IMR-90 (cell line): ENCODE results near the gene FOXO6. TPM values are rescaled to one million over a fixed set of nuclear protein-coding genes. Genes with fewer than 3 reads are reported as not detected.

ENCODE experiments used
- ATAC-seq: fragments of 200-7000 bp; cut with Tn5 transposase; 2 replicates; pipeline ENCODE4 v1.9.1; 2020; ENCODE audit warnings: low read depth, mild to moderate bottlenecking, moderate library complexity
- BruUV-seq: library from RNA; stranded (reverse); fragments of 400-500 nt; replicated peaks from 2 replicates; lab custom pipeline; 2021; lab: Mats Ljungman, UMichigan
- CTCF ChIA-PET: fragments of 300-600 bp; formaldehyde crosslinking; extraction: SDS; loops from one replicate; lab custom pipeline; 2021; ENCODE audit warnings: antibody characterized with exemption; lab: Yijun Ruan, JAX
- POLR2A ChIA-PET: fragments of 300-600 bp; sonication (Branson Sonifier 250); formaldehyde crosslinking; loops from one replicate; lab custom pipeline; 2022; ENCODE audit warnings: antibody characterized with exemption; ENCODE audit not compliant: unreplicated experiment; lab: Charles Lee
- DNase-seq: peaks from one replicate; pipeline ENCODE4 v3.0.0; 2013
- H2AFZ ChIP-seq: replicated peaks from 2 replicates; pipeline ENCODE3; 2013; ENCODE audit warnings: low read length, mild to moderate bottlenecking; ENCODE audit not compliant: poor library complexity
- H2AK5ac ChIP-seq: 2 replicates; pipeline ENCODE4 v1.6.1; 2013; ENCODE audit warnings: low read depth, low read length, inconsistent platforms
- H2AK9ac ChIP-seq: replicated peaks from 2 replicates; pipeline ENCODE3; 2013; ENCODE audit warnings: mild to moderate bottlenecking, low read depth, low read length, moderate library complexity; ENCODE audit not compliant: poor library complexity
- H2BK120ac ChIP-seq: 2 replicates; pipeline ENCODE4 v1.6.1; 2013; ENCODE audit warnings: low read depth, low read length, inconsistent platforms
- H2BK15ac ChIP-seq: 3 replicates; pipeline ENCODE4 v1.6.1; 2013; ENCODE audit warnings: low read depth, low read length, inconsistent platforms
- H2BK20ac ChIP-seq: 2 replicates; pipeline ENCODE4 v1.6.1; 2013; ENCODE audit warnings: low read depth, mild to moderate bottlenecking, inconsistent platforms, low read length, moderate library complexity
- H2BK5ac ChIP-seq: 2 replicates; pipeline ENCODE4 v1.6.1; 2013; ENCODE audit warnings: mild to moderate bottlenecking, low read depth, low read length, inconsistent platforms; ENCODE audit not compliant: poor library complexity, severe bottlenecking
- H3K14ac ChIP-seq: replicated peaks from 2 replicates; pipeline ENCODE4 v1.6.1; 2013; ENCODE audit warnings: low read depth, low read length, inconsistent platforms
- H3K18ac ChIP-seq: 2 replicates; pipeline ENCODE4 v1.6.1; 2013; ENCODE audit warnings: low read depth, low read length, control low read depth
- H3K23ac ChIP-seq: 2 replicates; pipeline ENCODE4 v1.6.1; 2013; ENCODE audit warnings: low read depth, low read length, inconsistent platforms
- H3K27ac ChIP-seq: 2 replicates; pipeline ENCODE4 v1.5.1; 2013; ENCODE audit warnings: mild to moderate bottlenecking, control low read depth, low read length; ENCODE audit not compliant: insufficient read depth
- H3K27me3 ChIP-seq: 2 replicates; pipeline ENCODE4 v1.6.1; 2013; ENCODE audit warnings: low read length; ENCODE audit not compliant: control insufficient read depth, insufficient read depth
- H3K36me3 ChIP-seq: 2 replicates; pipeline ENCODE4 v1.6.1; 2013; ENCODE audit warnings: low read length, mixed read lengths; ENCODE audit not compliant: control insufficient read depth, insufficient read depth
- H3K4ac ChIP-seq: 2 replicates; pipeline ENCODE4 v1.6.1; 2013; ENCODE audit warnings: low read depth, low read length, inconsistent platforms
- H3K4me1 ChIP-seq: 2 replicates; pipeline ENCODE4 v1.6.1; 2013; ENCODE audit warnings: low read length, mixed read lengths; ENCODE audit not compliant: control insufficient read depth, insufficient read depth
- H3K4me2 ChIP-seq: 2 replicates; pipeline ENCODE4 v1.6.1; 2013; ENCODE audit warnings: low read depth, mild to moderate bottlenecking, control low read depth, low read length, moderate library complexity
- H3K4me3 ChIP-seq: 2 replicates; pipeline ENCODE4 v1.5.1; 2013; ENCODE audit warnings: low read depth, mild to moderate bottlenecking, control low read depth, low read length, moderate library complexity; ENCODE audit not compliant: insufficient read depth
- H3K56ac ChIP-seq: 2 replicates; pipeline ENCODE4 v1.6.1; 2013; ENCODE audit warnings: low read length, inconsistent platforms; ENCODE audit not compliant: insufficient read depth; ENCODE audit errors: extremely low read depth
- H3K79me1 ChIP-seq, 2 experiments: 2 replicates each; pipeline ENCODE4 v1.6.1; 2013; ENCODE audit warnings: low read length in 2 of 2, inconsistent platforms in 1 of 2, low read depth in 1 of 2
- H3K9ac ChIP-seq: 2 replicates; pipeline ENCODE4 v1.6.1; 2013; ENCODE audit warnings: low read depth, low read length, control low read depth
- H3K9me1 ChIP-seq: 2 replicates; pipeline ENCODE4 v1.6.1; 2013; ENCODE audit warnings: low read length, inconsistent platforms; ENCODE audit not compliant: insufficient read depth
- H3K9me3 ChIP-seq: 2 replicates; pipeline ENCODE4 v1.6.1; 2013; ENCODE audit warnings: low read length; ENCODE audit not compliant: control insufficient read depth, insufficient read depth
- H4K20me1 ChIP-seq: 2 replicates; pipeline ENCODE4 v1.6.1; 2013; ENCODE audit warnings: low read length, inconsistent platforms; ENCODE audit not compliant: insufficient read depth
- H4K5ac ChIP-seq: 2 replicates; pipeline ENCODE4 v1.6.1; 2013; ENCODE audit warnings: mild to moderate bottlenecking, low read depth, low read length, control low read depth
- H4K8ac ChIP-seq, 2 experiments: 2 replicates each; pipeline ENCODE4 v1.6.1; 2013; ENCODE audit warnings: low read depth in 2 of 2, low read length in 2 of 2, control low read depth in 1 of 2, inconsistent platforms in 1 of 2
- H4K91ac ChIP-seq: 2 replicates; pipeline ENCODE4 v1.6.1; 2013; ENCODE audit warnings: low read depth, low read length, inconsistent platforms; ENCODE audit not compliant: insufficient read depth
- BHLHE40 ChIP-seq: fragments of 150-350 bp; IDR thresholded peaks from 2 replicates; pipeline ENCODE4 v1.6.1; 2016; ENCODE audit warnings: mild to moderate bottlenecking, low read depth, low read length
- CEBPB ChIP-seq: IDR thresholded peaks from 2 replicates; pipeline ENCODE4 v1.6.1; 2012; ENCODE audit warnings: low read depth, low read length, improper control_type of control experiment
- CHD1 ChIP-seq: IDR thresholded peaks from 2 replicates; pipeline ENCODE4 v1.6.1; 2012; ENCODE audit warnings: low read depth, low read length, improper control_type of control experiment
- ELK1 ChIP-seq: fragments of 150-350 bp; IDR thresholded peaks from 2 replicates; pipeline ENCODE4 v1.6.1; 2016; ENCODE audit warnings: low read depth, mild to moderate bottlenecking, low read length, moderate library complexity, borderline replicate concordance
- FOS ChIP-seq: fragments of 150-350 bp; IDR thresholded peaks from 2 replicates; pipeline ENCODE4 v1.6.1; 2016; ENCODE audit warnings: low read depth, low read length
- MAFK ChIP-seq: IDR thresholded peaks from 2 replicates; pipeline ENCODE4 v1.6.1; 2012; ENCODE audit warnings: low read depth, low read length, improper control_type of control experiment
- MAZ ChIP-seq: IDR thresholded peaks from 2 replicates; pipeline ENCODE4 v1.6.1; 2012; ENCODE audit warnings: low read depth, mild to moderate bottlenecking, low read length, improper control_type of control experiment, moderate library complexity, borderline replicate concordance
- MXI1 ChIP-seq: IDR thresholded peaks from 2 replicates; pipeline ENCODE4 v1.6.1; 2012; ENCODE audit warnings: low read depth, mild to moderate bottlenecking, low read length, moderate library complexity, borderline replicate concordance
- NFE2L2 ChIP-seq: fragments of 150-350 bp; IDR thresholded peaks from 2 replicates; pipeline ENCODE4 v1.6.1; 2016; ENCODE audit warnings: low read depth, mild to moderate bottlenecking, low read length
- POLR2A ChIP-seq: IDR thresholded peaks from 2 replicates; pipeline ENCODE4 v1.6.1; 2012; ENCODE audit warnings: mild to moderate bottlenecking, low read depth, low read length
- RAD21 ChIP-seq: IDR thresholded peaks from 2 replicates; pipeline ENCODE4 v1.6.1; 2012; ENCODE audit warnings: low read length, improper control_type of control experiment
- RCOR1 ChIP-seq: IDR thresholded peaks from 2 replicates; pipeline ENCODE4 v1.6.1; 2012; ENCODE audit warnings: mild to moderate bottlenecking, low read length, improper control_type of control experiment; ENCODE audit not compliant: insufficient replicate concordance
- RFX5 ChIP-seq: IDR thresholded peaks from 2 replicates; pipeline ENCODE4 v1.8.0; 2012; ENCODE audit warnings: low read depth, mild to moderate bottlenecking, low read length, moderate library complexity
- SMC3 ChIP-seq: fragments of 150-350 bp; IDR thresholded peaks from 2 replicates; pipeline ENCODE4 v1.6.1; 2016; ENCODE audit warnings: low read depth, mild to moderate bottlenecking, antibody characterized with exemption, low read length, moderate library complexity
- USF2 ChIP-seq: fragments of 150-350 bp; IDR thresholded peaks from 2 replicates; pipeline ENCODE4 v1.6.1; 2017; ENCODE audit warnings: mild to moderate bottlenecking, antibody characterized with exemption, low read length, low read depth
- WGBS, 2 experiments: methylation state at CpG; one replicate each; pipeline versions ENCODE4 v1.1.5 to v1.1.7; 2013; ENCODE audit warnings: missing lambda C conversion rate in 2 of 2; ENCODE audit not compliant: insufficient read length in 1 of 2; ENCODE audit errors: extremely low coverage in 2 of 2; 5-methylcytosine and 5-hydroxymethylcytosine counted together
- dilution Hi-C: fragments of 300-500 bp; cut with HindIII; formaldehyde crosslinking; loops from one replicate; pipeline ENCODE4 v1.14.3; 2018; ENCODE audit warnings: low sequenced_read_pairs; ENCODE audit not compliant: unreplicated experiment
- in situ Hi-C: fragments of 300-500 bp; cut with MboI; formaldehyde crosslinking; loops from 3 replicates; pipeline ENCODE4 v1.14.3; 2019; ENCODE audit warnings: low sequenced_read_pairs, inconsistent platforms, mixed read lengths
- intact Hi-C: fragments of 100-400 bp; cut with micrococcal nuclease; formaldehyde crosslinking; loops from 2 replicates; pipeline ENCODE4 v1.10.0; 2022
- polyA plus RNA-seq, 3 experiments: library from polyadenylated mRNA; depleted of rRNA; stranded (reverse); fragments of >200 nt; gene quantifications; 2 replicates each; pipeline ENCODE4 v1.2.3, GENCODE V29; 2012; ENCODE audit warnings: low replicate concordance in 1 of 3
- total RNA-seq: library from RNA; depleted of rRNA; stranded (reverse); fragments of >200 nt; gene quantifications from 2 replicates; pipeline ENCODE4 v1.2.3, GENCODE V29; 2012
- TF ChIP-seq, protein P1 (sequence below): conservative IDR thresholded peaks from 2 replicates; pipeline ENCODE4 v1.5.1; 2012; ENCODE audit warnings: mild to moderate bottlenecking, low read depth, low read length, improper control_type of control experiment

Gene FOXO6
- total and polyA plus RNA-seq, 2 of the 4 experiments (the other 2 are of a cell fraction) = not detected

DNA sequence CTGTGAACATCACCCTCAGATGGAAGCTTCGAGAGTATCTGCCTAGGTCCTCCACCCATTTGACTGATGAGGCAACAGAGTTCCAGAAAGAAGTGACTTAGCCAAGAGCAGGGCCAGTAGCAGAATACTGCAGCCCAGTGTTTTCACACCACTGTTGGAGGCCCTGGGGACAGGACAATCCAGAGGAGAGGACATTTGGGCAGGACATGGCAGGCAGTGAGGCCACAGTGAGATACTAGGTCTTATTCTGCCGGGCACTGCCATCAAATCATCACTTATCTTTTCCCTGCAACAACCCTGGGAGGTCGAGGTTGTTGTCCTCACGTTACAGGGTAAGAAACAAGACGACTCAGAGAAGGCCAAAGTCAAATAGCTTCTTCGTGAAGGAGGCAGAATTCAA lies 5.5 kb upstream of the FOXO6 start:
- Histone ChIP-seq H2BK20ac (no peak overlapping the region), H3K4me1 (no peaks in the 10 kb centered on the region), H3K4me3 (no peak overlapping the region), H3K79me1 (no peaks in the 10 kb centered on the region), H3K18ac (no peak overlapping the region), H2AK5ac (no peak overlapping the region), H4K91ac (no peak overlapping the region), H3K4ac (no peak overlapping the region), H4K20me1 (no peaks in the 10 kb centered on the region), H3K56ac (no peak overlapping the region), H3K9me3 (no peaks in the 10 kb centered on the region), H3K23ac (no peak overlapping the region), H3K4me2 (no peak overlapping the region), H4K8ac (no peak overlapping the region), H3K9ac (no peak overlapping the region), H2BK5ac (no peak overlapping the region), H3K36me3 (no peaks in the 10 kb centered on the region), H2AK9ac (no peak overlapping the region), H2BK15ac (no peak overlapping the region), H4K5ac (no peak overlapping the region), H2BK120ac (no peak overlapping the region), H3K14ac (no peak overlapping the region), H3K27ac (no peak overlapping the region), H3K27me3 (peaks cover 36% of the 10 kb centered on the region), H3K9me1 (peaks cover 2% of the 10 kb centered on the region; the same call in 1 of the 2 replicates), H2AFZ (no peak overlapping the region)
- in situ Hi-C loops = no loop called here
- 29% methylated on average over 1 of the region's 6 CpGs; no CpG with 5 or more reads in 1 of the 2 experiments for WGBS, 2 experiments
- ChIA-PET POLR2A (no interaction called here), CTCF (interaction anchor here (0.5 to 0.9 kb wide), 3 partner anchors 15 to 122 kb away, joined by 3 read pairs; no protein-coding TSS in a partner anchor)
- ATAC-seq (no peak), DNase-seq (no peak)
- dilution Hi-C loops = no loop called here
- intact Hi-C loops = no loop called here
- BruUV-seq = no TSS peak
- TF ChIP-seq FOS (no peak), RCOR1 (no peak), NFE2L2 (no peak), CHD1 (no peak), RFX5 (no peak), MAFK (no peak), ELK1 (no peak), CEBPB (no peak), MXI1 (no peak), USF2 (no peak), SMC3 (no peak), RAD21 (no peak), POLR2A (no peak), MAZ (no peak), BHLHE40 (no peak)
- TF ChIP-seq, protein P1, sequence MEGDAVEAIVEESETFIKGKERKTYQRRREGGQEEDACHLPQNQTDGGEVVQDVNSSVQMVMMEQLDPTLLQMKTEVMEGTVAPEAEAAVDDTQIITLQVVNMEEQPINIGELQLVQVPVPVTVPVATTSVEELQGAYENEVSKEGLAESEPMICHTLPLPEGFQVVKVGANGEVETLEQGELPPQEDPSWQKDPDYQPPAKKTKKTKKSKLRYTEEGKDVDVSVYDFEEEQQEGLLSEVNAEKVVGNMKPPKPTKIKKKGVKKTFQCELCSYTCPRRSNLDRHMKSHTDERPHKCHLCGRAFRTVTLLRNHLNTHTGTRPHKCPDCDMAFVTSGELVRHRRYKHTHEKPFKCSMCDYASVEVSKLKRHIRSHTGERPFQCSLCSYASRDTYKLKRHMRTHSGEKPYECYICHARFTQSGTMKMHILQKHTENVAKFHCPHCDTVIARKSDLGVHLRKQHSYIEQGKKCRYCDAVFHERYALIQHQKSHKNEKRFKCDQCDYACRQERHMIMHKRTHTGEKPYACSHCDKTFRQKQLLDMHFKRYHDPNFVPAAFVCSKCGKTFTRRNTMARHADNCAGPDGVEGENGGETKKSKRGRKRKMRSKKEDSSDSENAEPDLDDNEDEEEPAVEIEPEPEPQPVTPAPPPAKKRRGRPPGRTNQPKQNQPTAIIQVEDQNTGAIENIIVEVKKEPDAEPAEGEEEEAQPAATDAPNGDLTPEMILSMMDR = no peak
